Measurements from ENCODE around the gene MRNIP.
"Not testable (repeated sequence)": the region's sequence is repeated elsewhere in the genome, so short reads cannot be mapped to it uniquely, and the experiment has no call there.

MRNIP gene

GRCh38 chr5:179871533-179871932 lies 12.9 kb upstream of the MRNIP start:
- not testable (repeated sequence) for DNase-seq (ENCODE audit: low spot score)

GRCh38 chr5:179870952-179871351 lies 12.3 kb upstream of the MRNIP start:
- no peak for DNase-seq (ENCODE audit: low spot score)

- DNase-seq (ENCODE audit: low spot score), result no peak
Measured at GRCh38 chr5:179870403-179870903, 11.8 kb upstream of the MRNIP start.

GRCh38 chr5:179869641-179870402 lies 11.2 kb upstream of the MRNIP start:
- DNase-seq (ENCODE audit: low spot score), result no peak

GRCh38 chr5:179869101-179869500 lies 10.5 kb upstream of the MRNIP start:
- DNase-seq (ENCODE audit: low spot score), result no peak

GRCh38 chr5:179868541-179868940 lies 9.9 kb upstream of the MRNIP start:
- no peak for DNase-seq (ENCODE audit: low spot score)

- no peak for DNase-seq (ENCODE audit: low spot score)
Measured at GRCh38 chr5:179867476-179867875, 8.9 kb upstream of the MRNIP start.

- no peak for DNase-seq (ENCODE audit: low spot score)
Measured at GRCh38 chr5:179867079-179867465, 8.5 kb upstream of the MRNIP start.

- DNase-seq (ENCODE audit: low spot score), result no peak
Measured at GRCh38 chr5:179866241-179867078, 7.8 kb upstream of the MRNIP start.

- DNase-seq (ENCODE audit: low spot score), result no peak
Measured at GRCh38 chr5:179865491-179866240, 7.0 kb upstream of the MRNIP start.

- DNase-seq (ENCODE audit: low spot score), result no peak
Measured at GRCh38 chr5:179864686-179865085, 6.1 kb upstream of the MRNIP start.

- DNase-seq (ENCODE audit: low spot score), result no peak
Measured at GRCh38 chr5:179863449-179864085, 5.0 kb upstream of the MRNIP start.

- DNase-seq (ENCODE audit: low spot score), result no peak
Measured at GRCh38 chr5:179862891-179863290, 4.3 kb upstream of the MRNIP start.

GRCh38 chr5:179862296-179862695 lies 3.7 kb upstream of the MRNIP start:
- DNase-seq (ENCODE audit: low spot score), result no peak

- no peak for DNase-seq (ENCODE audit: low spot score)
Measured at GRCh38 chr5:179860301-179860700, 1.7 kb upstream of the MRNIP start.

- DNase-seq (ENCODE audit: low spot score), result no peak
Measured at GRCh38 chr5:179858241-179858585, 404 bp downstream of the MRNIP start.

- DNase-seq (ENCODE audit: low spot score), result no peak
Measured at GRCh38 chr5:179854356-179854755, 4.3 kb downstream of the MRNIP start.

GRCh38 chr5:179852993-179853547 lies 5.5 kb downstream of the MRNIP start:
- no peak for DNase-seq (ENCODE audit: low spot score)

GRCh38 chr5:179841621-179842020 lies 17.0 kb downstream of the MRNIP start:
- DNase-seq (ENCODE audit: low spot score), result no peak

GRCh38 chr5:179840766-179841165 lies 17.9 kb downstream of the MRNIP start:
- no peak for DNase-seq (ENCODE audit: low spot score)

- DNase-seq (ENCODE audit: low spot score), result no peak
Measured at GRCh38 chr5:179840321-179840720, 18.3 kb downstream of the MRNIP start.
